DND-41 (cell line): ENCODE measurements around the gene ABCD4.

Experiments used
- ATAC-seq: fragments of 200-7000 bp; cut with Tn5 transposase; 3 replicates; pipeline ENCODE4 v1.9.1; 2021; ENCODE audit warnings: low read depth; ENCODE audit not compliant: insufficient read depth
- DNase-seq: peaks from one replicate; pipeline ENCODE4 v3.0.0-alpha.2; 2020
- H2AFZ ChIP-seq: 2 replicates; pipeline ENCODE4 v1.6.0; 2012; ENCODE audit warnings: low read depth, low read length
- H3K27ac ChIP-seq: 2 replicates; pipeline ENCODE4 v1.5.1; 2012; ENCODE audit warnings: low read length, inconsistent platforms
- H3K27me3 ChIP-seq: fragments of 200-600 bp; sonication (generic); 2 replicates; pipeline ENCODE4 v1.6.0; 2012; ENCODE audit warnings: low read length, mild to moderate bottlenecking, inconsistent platforms; ENCODE audit not compliant: insufficient read depth, poor library complexity
- H3K36me3 ChIP-seq: 2 replicates; pipeline ENCODE4 v1.5.1; 2012; ENCODE audit warnings: low read length, inconsistent platforms; ENCODE audit not compliant: insufficient read depth
- H3K4me1 ChIP-seq: 2 replicates; pipeline ENCODE4 v1.5.1; 2012; ENCODE audit warnings: mild to moderate bottlenecking, low read length; ENCODE audit not compliant: insufficient read depth
- H3K4me2 ChIP-seq: 2 replicates; pipeline ENCODE4 v1.6.0; 2012; ENCODE audit warnings: mild to moderate bottlenecking, moderate library complexity, low read length, inconsistent platforms; ENCODE audit not compliant: insufficient read depth
- H3K4me3 ChIP-seq, 2 experiments: fragments of 200-600 bp in 1 of 2; shearing (Covaris generic) in 1 of 2; 2 replicates each; pipeline ENCODE4 v1.5.1; 2012 to 2016; ENCODE audit warnings: inconsistent platforms in 2 of 2, low read length in 2 of 2, mild to moderate bottlenecking in 2 of 2, low read depth in 1 of 2, moderate library complexity in 1 of 2
- H3K79me2 ChIP-seq: 2 replicates; pipeline ENCODE4 v1.6.0; 2012; ENCODE audit warnings: low read length, inconsistent platforms; ENCODE audit not compliant: insufficient read depth
- H3K9ac ChIP-seq: 2 replicates; pipeline ENCODE4 v1.6.0; 2012; ENCODE audit warnings: low read depth, mild to moderate bottlenecking, inconsistent platforms, low read length, moderate library complexity
- H3K9me3 ChIP-seq: 2 replicates; pipeline ENCODE4 v1.5.1; 2012; ENCODE audit warnings: low read length, moderate library complexity, mild to moderate bottlenecking, inconsistent platforms; ENCODE audit not compliant: insufficient read depth, severe bottlenecking
- H4K20me1 ChIP-seq: 2 replicates; pipeline ENCODE4 v1.6.0; 2012; ENCODE audit warnings: low read length; ENCODE audit not compliant: insufficient read depth
- EZH2 ChIP-seq: IDR thresholded peaks from 3 replicates; pipeline ENCODE4 v1.6.1; 2012; ENCODE audit warnings: borderline replicate concordance, low read depth, mild to moderate bottlenecking, moderate library complexity, low read length, inconsistent platforms; ENCODE audit not compliant: severe bottlenecking
- TF ChIP-seq, protein P1 (sequence below): IDR thresholded peaks from 2 replicates; pipeline ENCODE4 v1.5.1; 2012; ENCODE audit warnings: borderline replicate concordance, low read length, moderate library complexity, mild to moderate bottlenecking; ENCODE audit not compliant: poor library complexity, severe bottlenecking; ENCODE audit errors: extremely low read depth

ABCD4 gene

DNA sequence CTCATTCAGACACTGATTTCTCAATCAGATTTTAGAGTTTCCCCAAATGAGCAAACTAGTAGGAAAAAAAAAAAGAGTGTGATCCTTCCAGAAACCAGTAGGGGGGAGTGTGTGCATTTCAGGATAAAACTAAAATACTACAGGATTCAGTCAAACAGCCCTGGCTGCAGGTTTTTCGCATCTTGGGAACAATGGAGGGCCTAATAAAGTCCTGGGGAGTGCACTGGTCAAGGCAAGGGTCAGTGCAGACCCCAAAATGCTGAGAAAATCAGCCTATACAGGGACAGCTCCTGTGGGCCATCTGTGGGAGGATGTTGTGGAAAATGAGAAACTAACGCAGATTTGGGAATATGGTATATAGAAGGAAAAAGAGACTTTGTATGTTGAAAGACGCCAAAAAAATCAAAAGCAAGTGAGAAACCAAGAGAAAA lies 22.2 kb upstream of the ABCD4 start:
- Histone ChIP-seq H3K9me3 (no peaks in the 10 kb centered on the region), H3K27me3 (peaks cover 9% of the 10 kb centered on the region), H2AFZ (no peak overlapping the region), H4K20me1 (no peaks in the 10 kb centered on the region), H3K9ac (no peak overlapping the region), H3K27ac (no peak overlapping the region), H3K36me3 (no peaks in the 10 kb centered on the region), H3K4me3 (no peak overlapping the region), H3K79me2 (no peaks in the 10 kb centered on the region), H3K4me2 (no peak overlapping the region), H3K4me1 (no peaks in the 10 kb centered on the region)
- TF ChIP-seq, protein P1, sequence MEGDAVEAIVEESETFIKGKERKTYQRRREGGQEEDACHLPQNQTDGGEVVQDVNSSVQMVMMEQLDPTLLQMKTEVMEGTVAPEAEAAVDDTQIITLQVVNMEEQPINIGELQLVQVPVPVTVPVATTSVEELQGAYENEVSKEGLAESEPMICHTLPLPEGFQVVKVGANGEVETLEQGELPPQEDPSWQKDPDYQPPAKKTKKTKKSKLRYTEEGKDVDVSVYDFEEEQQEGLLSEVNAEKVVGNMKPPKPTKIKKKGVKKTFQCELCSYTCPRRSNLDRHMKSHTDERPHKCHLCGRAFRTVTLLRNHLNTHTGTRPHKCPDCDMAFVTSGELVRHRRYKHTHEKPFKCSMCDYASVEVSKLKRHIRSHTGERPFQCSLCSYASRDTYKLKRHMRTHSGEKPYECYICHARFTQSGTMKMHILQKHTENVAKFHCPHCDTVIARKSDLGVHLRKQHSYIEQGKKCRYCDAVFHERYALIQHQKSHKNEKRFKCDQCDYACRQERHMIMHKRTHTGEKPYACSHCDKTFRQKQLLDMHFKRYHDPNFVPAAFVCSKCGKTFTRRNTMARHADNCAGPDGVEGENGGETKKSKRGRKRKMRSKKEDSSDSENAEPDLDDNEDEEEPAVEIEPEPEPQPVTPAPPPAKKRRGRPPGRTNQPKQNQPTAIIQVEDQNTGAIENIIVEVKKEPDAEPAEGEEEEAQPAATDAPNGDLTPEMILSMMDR = peak; percentile 68
- TF ChIP-seq EZH2 = no peak
- ATAC-seq (peak; percentile 50; the same call in 1 of the 3 replicates), DNase-seq (no peak)

DNA sequence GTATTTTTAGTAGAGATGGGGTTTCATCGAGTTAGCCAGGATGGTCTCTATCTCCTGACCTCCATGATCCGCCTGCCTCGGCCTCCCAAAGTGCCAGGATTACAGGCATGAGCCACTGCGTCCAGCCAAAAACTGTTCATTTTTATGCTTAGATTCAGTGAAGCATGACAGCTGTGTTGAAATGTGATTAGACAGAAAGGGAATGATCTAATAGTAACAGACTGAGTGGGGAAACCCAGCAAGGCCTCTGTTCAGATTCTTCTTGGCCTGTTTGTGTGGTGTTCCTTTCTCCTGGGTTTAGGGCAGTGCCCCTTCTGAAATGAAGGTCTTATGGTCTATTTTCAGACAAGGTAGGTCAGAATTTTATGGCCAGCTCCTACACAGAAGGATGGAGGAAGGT lies 11.8 kb upstream of the ABCD4 start:
- no peak overlapping the region for H3K4me3 ChIP-seq
- H3K79me2 ChIP-seq = no peaks in the 10 kb centered on the region
- ATAC-seq (no peak), DNase-seq (no peak)
- H3K27ac ChIP-seq = no peak overlapping the region
- TF ChIP-seq EZH2 = no peak
- TF ChIP-seq, protein P1 = no peak
- H3K9ac ChIP-seq = no peak overlapping the region
- no peak overlapping the region for H2AFZ ChIP-seq
- H3K4me2 ChIP-seq = no peak overlapping the region
- no peaks in the 10 kb centered on the region for H3K4me1 ChIP-seq
- no peaks in the 10 kb centered on the region for H4K20me1 ChIP-seq
- H3K36me3 ChIP-seq = no peaks in the 10 kb centered on the region
- no peaks in the 10 kb centered on the region for H3K27me3 ChIP-seq
- H3K9me3 ChIP-seq = no peaks in the 10 kb centered on the region

DNA sequence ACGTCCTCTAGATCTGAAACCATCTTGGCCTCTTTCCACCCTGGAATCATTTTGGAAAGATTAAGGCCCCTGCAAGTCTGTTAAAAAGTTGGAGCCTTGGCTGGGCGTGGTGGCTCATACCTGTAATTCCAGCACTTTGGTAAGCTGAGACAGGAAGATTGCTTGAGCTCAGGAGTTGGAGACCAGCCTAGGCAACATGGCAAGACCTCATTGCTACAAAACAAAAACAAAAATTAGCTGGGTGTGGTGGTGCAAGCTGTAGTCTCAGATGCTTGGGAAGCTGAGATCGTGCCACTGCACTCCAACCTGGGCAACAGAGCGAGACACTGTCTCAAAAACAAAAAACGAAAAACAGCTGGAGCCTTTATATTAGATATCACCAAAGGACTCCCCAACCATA lies 10.9 kb upstream of the ABCD4 start:
- H3K9me3 ChIP-seq = no peaks in the 10 kb centered on the region
- no peaks in the 10 kb centered on the region for H3K27me3 ChIP-seq
- H3K4me2 ChIP-seq = no peak overlapping the region
- H3K27ac ChIP-seq = no peak overlapping the region
- no peaks in the 10 kb centered on the region for H3K79me2 ChIP-seq
- no peak overlapping the region for H3K4me3 ChIP-seq
- DNase-seq = no peak
- TF ChIP-seq, protein P1 = no peak
- TF ChIP-seq EZH2 = no peak
- no peaks in the 10 kb centered on the region for H3K4me1 ChIP-seq
- no peak overlapping the region for H2AFZ ChIP-seq
- no peaks in the 10 kb centered on the region for H3K36me3 ChIP-seq
- no peak for ATAC-seq
- no peak overlapping the region for H3K9ac ChIP-seq
- no peaks in the 10 kb centered on the region for H4K20me1 ChIP-seq

DNA sequence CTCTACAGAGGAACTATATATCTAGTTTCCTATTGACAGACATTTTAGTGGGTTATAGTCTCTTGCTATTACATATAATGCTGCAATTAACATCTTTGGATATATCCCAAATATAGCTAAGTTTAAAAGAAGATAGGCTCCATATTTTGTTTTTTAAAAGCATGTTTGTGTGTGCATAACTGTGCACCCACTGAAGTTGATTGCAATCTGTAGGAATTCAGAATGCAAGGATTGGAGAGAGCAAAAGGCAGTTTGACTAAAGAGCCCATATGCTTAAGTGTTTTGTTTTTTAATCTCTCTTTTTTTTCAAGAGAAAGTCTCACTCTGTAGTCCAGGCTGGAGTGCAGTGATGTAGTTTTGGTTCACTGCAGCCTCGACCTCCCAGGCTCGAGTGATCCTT lies 9.4 kb upstream of the ABCD4 start:
- Histone ChIP-seq H4K20me1 (no peaks in the 10 kb centered on the region), H3K36me3 (no peaks in the 10 kb centered on the region), H3K27ac (no peak overlapping the region), H3K4me2 (no peak overlapping the region), H3K27me3 (no peaks in the 10 kb centered on the region), H2AFZ (no peak overlapping the region), H3K9me3 (no peaks in the 10 kb centered on the region), H3K9ac (no peak overlapping the region), H3K4me1 (no peaks in the 10 kb centered on the region), H3K4me3 (no peak overlapping the region), H3K79me2 (no peaks in the 10 kb centered on the region)
- DNase-seq (no peak), ATAC-seq (no peak)
- TF ChIP-seq EZH2 = no peak
- TF ChIP-seq, protein P1 = no peak
